Activated CD4-positive, alpha-beta T cell treated with anti-CD3 and anti-CD28 coated beads for 1 hour (primary cell): ENCODE measurements around the gene PALM.
"Not testable (repeated sequence)": the region's sequence is repeated elsewhere in the genome, so short reads cannot be mapped to it uniquely, and the experiment has no call there.

Source experiments
- DNase-seq: peaks from one replicate; pipeline ENCODE4 v3.0.0-alpha.2; 2020

Gene PALM

DNA sequence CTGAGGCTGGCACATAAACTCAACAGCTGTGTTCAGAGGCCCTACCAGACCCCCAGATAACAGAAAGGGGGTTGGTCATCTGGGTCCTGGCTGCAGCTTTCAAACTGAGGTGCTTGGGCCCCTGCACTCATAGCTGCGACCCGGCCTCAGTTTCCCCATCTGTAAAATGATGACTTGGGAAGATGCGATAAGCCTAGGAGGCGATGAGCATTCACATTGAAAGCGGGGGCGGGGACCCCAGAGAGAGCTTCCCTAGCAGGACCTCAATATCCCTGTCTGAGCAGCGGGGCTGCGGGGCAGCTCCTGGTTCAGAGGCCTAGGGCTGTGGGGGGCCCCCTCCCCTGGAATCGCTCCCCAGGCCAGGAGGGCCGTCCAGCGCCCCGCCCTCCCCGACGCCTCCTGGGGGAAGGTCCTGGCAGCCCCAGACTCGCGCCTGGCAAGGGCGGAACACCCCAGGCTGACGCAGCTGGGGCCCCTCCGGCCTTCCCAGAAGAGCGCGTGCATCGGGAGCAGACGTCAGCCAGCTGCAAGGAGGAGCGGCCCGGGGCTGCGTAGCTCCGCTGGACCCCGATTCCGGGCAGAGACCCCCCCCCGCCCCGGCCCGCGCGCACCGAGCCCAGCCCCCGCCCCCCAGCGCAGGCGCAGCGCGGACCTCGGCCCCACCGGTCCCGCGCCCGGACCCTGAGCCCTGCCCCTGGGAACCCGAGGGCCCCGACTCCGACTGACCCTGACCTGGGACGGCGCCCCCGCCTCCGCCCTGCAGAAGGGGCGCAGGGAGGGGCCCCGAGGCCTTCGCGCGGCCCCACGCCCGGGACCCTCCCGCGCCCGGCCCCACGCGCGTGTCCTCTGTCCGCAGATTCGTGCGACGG, 29.1 kb upstream of the PALM start:
- DNase-seq, result no peak

DNA sequence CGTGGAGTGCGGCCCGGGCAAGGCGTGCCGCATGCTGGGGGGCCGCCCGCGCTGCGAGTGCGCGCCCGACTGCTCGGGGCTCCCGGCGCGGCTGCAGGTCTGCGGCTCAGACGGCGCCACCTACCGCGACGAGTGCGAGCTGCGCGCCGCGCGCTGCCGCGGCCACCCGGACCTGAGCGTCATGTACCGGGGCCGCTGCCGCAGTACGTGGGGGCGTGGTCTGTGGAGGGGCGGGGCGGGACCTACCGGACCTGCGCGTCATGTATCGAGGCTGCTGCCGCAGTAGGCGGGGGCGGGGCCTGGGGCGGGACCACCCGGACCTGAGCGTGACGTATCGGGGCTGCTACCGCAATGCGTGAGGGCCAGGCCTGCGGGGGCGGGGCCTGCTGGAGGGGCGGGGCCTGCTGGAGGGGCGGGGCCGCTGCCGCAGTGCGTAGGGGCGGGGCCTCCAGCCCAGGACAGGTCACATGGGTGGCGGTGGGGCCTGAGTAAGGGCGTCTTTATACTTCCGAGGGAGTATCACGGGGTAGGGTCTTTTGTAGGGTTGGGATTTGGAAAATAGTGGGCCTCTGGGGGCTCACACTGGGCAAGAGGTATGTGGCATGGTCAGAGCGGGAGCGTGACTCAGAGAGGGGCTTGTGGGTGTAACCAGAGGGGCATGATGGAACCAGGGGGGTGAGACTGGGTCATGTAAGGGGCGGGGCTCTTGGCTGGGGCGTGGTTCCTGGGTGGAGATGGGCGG, 28.3 kb upstream of the PALM start:
- DNase-seq, result peak; percentile 99

GRCh38 chr19:681029-682019, 27.4 kb upstream of the PALM start:
- no peak for DNase-seq

- no peak for DNase-seq
These were observed 25.9 kb upstream of the PALM start for GRCh38 chr19:682678-683320.

DNA sequence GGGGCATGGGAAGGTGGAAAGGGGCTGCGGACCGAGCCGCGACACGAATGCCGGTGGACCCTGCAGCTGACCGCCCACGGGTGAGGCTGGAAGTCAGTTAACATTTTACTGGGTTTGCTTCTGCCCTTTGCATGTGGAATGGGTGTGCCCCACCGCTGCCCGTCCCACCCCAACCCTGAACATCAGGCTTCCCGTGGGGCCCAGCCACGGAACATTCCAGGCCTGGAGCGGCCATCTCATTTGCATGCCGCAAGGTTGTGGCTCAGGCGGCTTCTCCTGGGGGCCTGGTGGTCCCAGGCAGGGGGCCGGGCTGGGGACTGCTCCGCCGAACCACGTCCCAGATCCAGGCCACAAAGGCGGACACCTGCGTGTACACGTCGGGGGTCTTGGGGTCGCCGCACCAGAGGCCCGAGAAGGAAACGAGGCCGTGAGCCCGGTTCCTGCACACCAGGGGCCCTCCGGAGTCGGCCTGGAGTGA, 23.2 kb upstream of the PALM start:
- DNase-seq, result no peak

- no peak for DNase-seq
These were observed 22.0 kb upstream of the PALM start for GRCh38 chr19:686589-687297.

DNA sequence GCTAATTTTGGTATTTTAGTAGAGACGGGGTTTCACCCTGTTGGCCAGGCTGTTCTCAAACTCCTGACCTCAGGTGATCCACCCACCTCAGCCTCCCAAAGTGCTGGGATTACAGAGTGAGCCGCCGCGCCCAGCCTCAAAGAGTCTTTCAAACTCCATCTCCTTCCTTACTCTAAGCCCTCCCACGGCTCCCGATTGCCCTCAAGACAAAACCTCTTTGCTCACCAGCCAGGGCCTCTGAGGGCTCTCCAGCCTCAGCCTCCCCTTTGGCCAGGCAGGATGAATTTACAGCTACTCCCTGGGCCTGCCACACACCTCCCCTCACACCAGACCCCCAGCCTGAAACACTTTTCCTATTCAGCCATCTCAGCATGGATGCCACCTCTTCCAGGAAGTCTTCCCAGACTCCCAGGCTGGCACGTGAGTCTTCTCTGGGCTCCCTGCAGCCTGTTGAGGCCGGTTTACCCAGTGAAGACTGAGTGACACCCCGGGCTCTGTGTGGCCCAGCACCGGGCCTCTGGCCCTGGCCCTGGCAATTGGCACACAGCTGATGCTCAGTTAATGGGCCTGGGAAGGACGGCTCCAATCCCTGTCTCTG, 21.1 kb upstream of the PALM start:
- no peak for DNase-seq

- DNase-seq, result no peak
These were observed 20.5 kb upstream of the PALM start for GRCh38 chr19:688214-688613.

GRCh38 chr19:688992-689391, 19.7 kb upstream of the PALM start:
- no peak for DNase-seq

DNA sequence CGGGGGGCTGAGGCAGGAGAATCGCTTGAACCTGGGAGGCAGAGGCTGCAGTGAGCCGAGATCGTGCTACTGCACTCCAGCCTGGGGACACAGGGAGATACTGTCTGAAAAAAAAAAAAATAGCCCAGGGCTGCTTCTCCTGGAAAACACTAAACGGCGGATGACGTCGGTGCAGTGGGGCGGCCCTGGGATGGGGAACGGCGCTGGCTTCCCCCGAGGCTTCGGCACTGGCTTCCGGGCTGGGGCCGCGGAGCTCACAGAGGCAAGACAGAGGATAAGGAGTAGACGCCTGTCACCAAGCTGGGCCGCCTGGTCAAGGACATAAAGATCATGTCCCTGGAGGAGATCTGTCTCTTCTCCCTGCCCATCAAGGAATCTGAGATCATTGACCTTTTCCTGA, 18.5 kb upstream of the PALM start:
- DNase-seq, result no peak

GRCh38 chr19:694481-695351, 14.0 kb upstream of the PALM start:
- DNase-seq, result no peak

- no peak for DNase-seq
These were observed 13.3 kb upstream of the PALM start, which contains the start of gene PRSS57 for GRCh38 chr19:695352-695949. TSS of gene PRSS57 (minus strand) at chr19:695452. CDS start at chr19:695430, 22 bp downstream.

- not testable (repeated sequence) for DNase-seq
These were observed 10.2 kb upstream of the PALM start for GRCh38 chr19:698529-698928.

GRCh38 chr19:699885-700284, 8.8 kb upstream of the PALM start:
- not testable (repeated sequence) for DNase-seq

GRCh38 chr19:702847-703246, 5.9 kb upstream of the PALM start:
- DNase-seq, result not testable (repeated sequence)

- no peak for DNase-seq
These were observed 5.4 kb upstream of the PALM start for GRCh38 chr19:703329-703650.

DNA sequence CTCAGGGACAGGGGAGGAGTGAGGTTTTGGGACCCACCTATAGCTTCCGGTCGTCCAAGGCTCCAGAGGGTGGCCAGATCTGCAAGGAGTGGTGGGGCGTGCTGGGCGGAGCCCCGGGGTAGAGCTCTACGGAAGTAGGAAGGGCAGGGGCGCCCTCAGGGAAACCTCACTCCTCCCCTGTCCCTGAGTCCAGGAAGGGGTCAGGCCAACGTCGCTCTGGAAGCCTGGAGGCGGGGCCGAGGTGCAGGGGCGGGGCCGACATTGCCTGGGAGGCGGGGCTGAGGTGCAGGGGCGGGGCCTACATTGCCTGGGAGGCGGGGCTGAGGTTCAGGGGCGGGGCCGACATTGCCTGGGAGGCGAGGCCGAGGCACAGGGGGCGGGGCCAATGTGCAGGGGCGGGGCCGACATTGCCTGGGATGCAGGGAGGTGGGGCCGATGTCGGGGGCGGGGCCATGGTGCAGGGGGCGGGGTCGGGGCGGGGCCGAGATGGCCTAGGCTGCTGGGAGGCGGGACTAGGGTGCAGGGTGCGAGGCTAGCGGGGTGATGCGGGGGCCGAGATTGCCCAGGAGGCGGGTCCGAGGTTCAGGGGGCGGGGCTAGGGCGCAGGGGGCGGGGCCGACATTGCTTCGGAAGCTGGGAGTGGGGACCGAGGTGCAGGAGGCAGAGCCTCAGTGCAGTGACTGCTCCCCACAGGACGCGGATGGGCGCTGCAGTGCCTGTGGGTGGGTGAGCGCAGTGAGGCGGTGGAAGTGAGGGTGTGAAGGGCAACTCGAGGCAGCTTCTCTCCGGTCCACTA, 4.9 kb upstream of the PALM start:
- peak; percentile 42 for DNase-seq

DNA sequence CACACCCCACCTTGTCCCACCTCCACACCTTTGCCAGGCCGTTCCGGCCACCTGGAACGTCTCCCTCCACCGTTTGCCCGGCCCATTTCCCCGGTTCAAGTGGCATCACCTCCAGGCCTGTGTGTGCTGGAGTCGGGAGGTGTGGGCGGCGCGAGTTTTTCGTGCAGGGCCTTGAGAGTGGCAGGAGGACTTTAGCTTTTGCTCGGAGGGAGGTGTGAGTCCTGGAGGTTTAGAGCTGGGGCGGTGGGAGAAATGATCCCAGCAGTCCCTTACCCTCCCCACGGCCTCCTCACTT, 4.3 kb upstream of the PALM start:
- DNase-seq, result no peak
